Endodermal cell (in vitro differentiated cells): ENCODE measurements around the gene CSNK1G2. TPM values are rescaled to one million over a fixed set of nuclear protein-coding genes. Genes with fewer than 3 reads are reported as not detected.

Source experiments
- DNase-seq: peaks from one replicate; pipeline ENCODE4 v3.0.0-alpha.2; 2017
- H3K27ac ChIP-seq: 2 replicates; pipeline ENCODE4 v1.5.1; 2013; ENCODE audit warnings: mild to moderate bottlenecking, low read depth, low read length, moderate library complexity
- H3K27me3 ChIP-seq: 2 replicates; pipeline ENCODE4 v1.6.1; 2013; ENCODE audit warnings: mild to moderate bottlenecking, low read length, moderate library complexity; ENCODE audit not compliant: insufficient read depth, control insufficient read depth, poor library complexity, severe bottlenecking
- H3K36me3 ChIP-seq: 2 replicates; pipeline ENCODE4 v1.7.0; 2013; ENCODE audit warnings: mild to moderate bottlenecking, low read length, moderate library complexity; ENCODE audit not compliant: control insufficient read depth, insufficient read depth
- H3K4me1 ChIP-seq: one replicate; pipeline ENCODE4 v1.7.0; 2013; ENCODE audit warnings: low read length; ENCODE audit not compliant: control insufficient read depth, insufficient read depth
- H3K4me3 ChIP-seq: 2 replicates; pipeline ENCODE4 v1.5.1; 2013; ENCODE audit warnings: mild to moderate bottlenecking, low read length, moderate library complexity
- H3K9ac ChIP-seq: 2 replicates; pipeline ENCODE4 v1.6.1; 2013; ENCODE audit warnings: mild to moderate bottlenecking, low read length, moderate library complexity; ENCODE audit not compliant: poor library complexity, severe bottlenecking; ENCODE audit errors: extremely low read depth
- H3K9me3 ChIP-seq: 2 replicates; pipeline ENCODE4 v1.6.1; 2013; ENCODE audit warnings: mild to moderate bottlenecking, low read length, moderate library complexity; ENCODE audit not compliant: control insufficient read depth
- H3K27ac Mint-ChIP-seq: 2 replicates; pipeline ENCODE4 v1.8.0; 2020; ENCODE audit warnings: mixed read lengths
- H3K27me3 Mint-ChIP-seq: 2 replicates; pipeline ENCODE4 v1.8.0; 2021; ENCODE audit warnings: mild to moderate bottlenecking, mixed read lengths; ENCODE audit not compliant: insufficient read depth
- H3K36me3 Mint-ChIP-seq: 2 replicates; pipeline ENCODE4 v1.8.0; 2020; ENCODE audit warnings: low read depth, mixed read lengths
- H3K4me1 Mint-ChIP-seq: 2 replicates; pipeline ENCODE4 v1.8.0; 2020; ENCODE audit warnings: mixed read lengths
- H3K4me3 Mint-ChIP-seq: 2 replicates; pipeline ENCODE4 v1.8.0; 2020; ENCODE audit warnings: mild to moderate bottlenecking, moderate library complexity, mixed read lengths
- H3K9me3 Mint-ChIP-seq: 2 replicates; pipeline ENCODE4 v1.8.0; 2020; ENCODE audit warnings: mild to moderate bottlenecking, mixed read lengths
- WGBS, 2 experiments: methylation state at CpG; one replicate each; pipeline versions ENCODE4 v1.1.5 to v1.1.7; 2013; ENCODE audit warnings: missing lambda C conversion rate in 2 of 2, mixed read lengths in 1 of 2; ENCODE audit not compliant: insufficient coverage in 1 of 2, insufficient read length in 1 of 2; 5-methylcytosine and 5-hydroxymethylcytosine counted together
- total RNA-seq, 2 donors: library from RNA; stranded (reverse); fragmentation: NEBNext Ultra II Directional in 1 of 2; extraction: Animal tissue kit (Norgen Biotek cat#: 25700) in 1 of 2; gene quantifications; 2 replicates in 1 of 2; 3 replicates in 1 of 2; pipeline ENCODE4 v1.2.1, GENCODE V29; 2021
- TF ChIP-seq, protein P1 (sequence below): fragments of 200-600 bp; sonication (generic); conservative IDR thresholded peaks from 2 replicates; pipeline ENCODE4 v1.5.0; 2021; ENCODE audit warnings: antibody characterized with exemption, mild to moderate bottlenecking

The CSNK1G2 gene
- total RNA-seq, 2 donors from 2014 or later, result 111 to 112 TPM

DNA sequence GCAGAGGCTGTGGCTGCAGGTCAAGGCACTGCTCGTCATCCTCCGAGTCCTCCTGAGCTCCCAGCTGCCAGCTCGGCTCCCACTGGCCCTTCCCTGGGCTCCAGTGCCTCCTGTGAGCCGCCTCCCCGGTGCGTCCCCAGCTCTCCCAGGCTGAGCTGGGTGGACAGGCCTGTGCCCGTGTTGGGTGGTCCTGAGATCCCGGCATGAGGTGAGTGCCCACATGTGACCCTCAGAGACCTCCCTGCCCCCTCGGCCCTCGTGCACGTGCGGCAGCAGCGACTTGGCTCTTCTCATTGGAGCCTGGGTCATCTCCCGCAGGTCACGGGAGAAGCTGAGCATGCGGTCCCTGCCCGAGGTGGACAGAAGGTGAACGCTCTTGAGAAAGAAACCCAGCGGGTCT lies 20.3 kb upstream of the CSNK1G2 start:
- Histone ChIP-seq H3K27ac (no peak overlapping the region), H3K36me3 (peaks cover 31% of the 10 kb centered on the region), H3K9me3 (no peaks in the 10 kb centered on the region), H3K4me1 (no peaks in the 10 kb centered on the region), H3K4me3 (no peak overlapping the region), H3K9ac (no peak overlapping the region), H3K27me3 (no peaks in the 10 kb centered on the region)
- no peak overlapping the region for H3K4me3 Mint-ChIP-seq
- 94 to 95% methylated on average over 12 to 19 of the region's 19 CpGs for WGBS, 2 experiments
- no peak overlapping the region for H3K27ac Mint-ChIP-seq
- TF ChIP-seq, protein P1, sequence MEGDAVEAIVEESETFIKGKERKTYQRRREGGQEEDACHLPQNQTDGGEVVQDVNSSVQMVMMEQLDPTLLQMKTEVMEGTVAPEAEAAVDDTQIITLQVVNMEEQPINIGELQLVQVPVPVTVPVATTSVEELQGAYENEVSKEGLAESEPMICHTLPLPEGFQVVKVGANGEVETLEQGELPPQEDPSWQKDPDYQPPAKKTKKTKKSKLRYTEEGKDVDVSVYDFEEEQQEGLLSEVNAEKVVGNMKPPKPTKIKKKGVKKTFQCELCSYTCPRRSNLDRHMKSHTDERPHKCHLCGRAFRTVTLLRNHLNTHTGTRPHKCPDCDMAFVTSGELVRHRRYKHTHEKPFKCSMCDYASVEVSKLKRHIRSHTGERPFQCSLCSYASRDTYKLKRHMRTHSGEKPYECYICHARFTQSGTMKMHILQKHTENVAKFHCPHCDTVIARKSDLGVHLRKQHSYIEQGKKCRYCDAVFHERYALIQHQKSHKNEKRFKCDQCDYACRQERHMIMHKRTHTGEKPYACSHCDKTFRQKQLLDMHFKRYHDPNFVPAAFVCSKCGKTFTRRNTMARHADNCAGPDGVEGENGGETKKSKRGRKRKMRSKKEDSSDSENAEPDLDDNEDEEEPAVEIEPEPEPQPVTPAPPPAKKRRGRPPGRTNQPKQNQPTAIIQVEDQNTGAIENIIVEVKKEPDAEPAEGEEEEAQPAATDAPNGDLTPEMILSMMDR, result no peak
- H3K36me3 Mint-ChIP-seq, result peaks cover 57% of the 10 kb centered on the region
- no peak for DNase-seq
- no peaks in the 10 kb centered on the region for H3K9me3 Mint-ChIP-seq
- H3K27me3 Mint-ChIP-seq, result no peaks in the 10 kb centered on the region
- H3K4me1 Mint-ChIP-seq, result no peaks in the 10 kb centered on the region

- Histone ChIP-seq H3K4me1 (no peaks in the 10 kb centered on the region), H3K36me3 (peaks cover 31% of the 10 kb centered on the region), H3K27ac (no peak overlapping the region), H3K9me3 (no peaks in the 10 kb centered on the region), H3K9ac (no peak overlapping the region), H3K27me3 (no peaks in the 10 kb centered on the region), H3K4me3 (no peak overlapping the region)
- no peak overlapping the region for H3K4me3 Mint-ChIP-seq
- H3K4me1 Mint-ChIP-seq, result no peaks in the 10 kb centered on the region
- TF ChIP-seq, protein P1, result no peak
- no peaks in the 10 kb centered on the region for H3K9me3 Mint-ChIP-seq
- H3K36me3 Mint-ChIP-seq, result peaks cover 54% of the 10 kb centered on the region
- 95 to 100% methylated on average over 8 to 19 of the region's 19 CpGs for WGBS, 2 experiments
- no peak overlapping the region for H3K27ac Mint-ChIP-seq
- no peaks in the 10 kb centered on the region for H3K27me3 Mint-ChIP-seq
- no peak for DNase-seq
Observed at GRCh38 chr19:1921326-1921725, 19.6 kb upstream of the CSNK1G2 start.

DNA sequence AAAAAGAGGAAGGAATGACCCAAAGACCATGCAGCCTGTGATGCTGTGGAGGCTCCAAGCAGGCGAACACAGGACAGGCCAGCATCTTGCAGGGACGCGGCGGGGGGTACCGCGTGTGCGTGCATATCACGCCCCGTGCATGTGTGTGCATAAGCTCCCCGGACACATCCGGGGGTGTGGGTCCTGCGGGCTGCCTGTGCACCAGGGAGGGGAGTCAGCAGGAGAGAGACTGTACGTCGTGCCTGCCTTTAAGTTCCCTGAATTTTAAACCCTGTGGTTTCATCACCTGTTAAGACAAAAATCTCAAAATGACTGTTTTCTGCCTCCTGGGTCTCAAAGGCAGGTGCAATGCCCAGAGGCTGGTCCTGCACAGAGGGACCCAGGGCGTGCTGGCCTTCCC lies 19.1 kb upstream of the CSNK1G2 start:
- no peak for DNase-seq
- no peak overlapping the region for H3K9ac ChIP-seq
- Mint-ChIP-seq H3K9me3 (no peaks in the 10 kb centered on the region), H3K27me3 (no peaks in the 10 kb centered on the region), H3K36me3 (peaks cover 54% of the 10 kb centered on the region), H3K4me1 (no peaks in the 10 kb centered on the region), H3K27ac (no peak overlapping the region), H3K4me3 (no peak overlapping the region)
- no peaks in the 10 kb centered on the region for H3K27me3 ChIP-seq
- TF ChIP-seq, protein P1, result no peak
- peaks cover 31% of the 10 kb centered on the region for H3K36me3 ChIP-seq
- no peak overlapping the region for H3K4me3 ChIP-seq
- no peak overlapping the region for H3K27ac ChIP-seq
- 90 to 95% methylated on average over 15 of the region's 15 CpGs for WGBS, 2 experiments
- H3K9me3 ChIP-seq, result no peaks in the 10 kb centered on the region
- H3K4me1 ChIP-seq, result no peaks in the 10 kb centered on the region
